Upper lobe of right lung (tissue), 1 donor: Measurements from ENCODE around the gene SDC3. TPM values are rescaled to one million over a fixed set of nuclear protein-coding genes. Genes with fewer than 3 reads are reported as not detected.

Source experiments
- ATAC-seq: fragments of 200-7000 bp; cut with Tn5 transposase; one replicate; pipeline ENCODE4 v1.9.1; 2020; ENCODE audit warnings: mild to moderate bottlenecking, moderate library complexity
- DNase-seq: peaks from one replicate; pipeline ENCODE4 v3.0.0-alpha.2; 2020
- H3K27ac ChIP-seq: fragments of 200-600 bp; one replicate; pipeline ENCODE4 v1.8.0; 2022
- H3K27me3 ChIP-seq: fragments of 200-600 bp; one replicate; pipeline ENCODE4 v1.8.0; 2022; ENCODE audit warnings: mild to moderate bottlenecking
- H3K36me3 ChIP-seq: fragments of 200-600 bp; one replicate; pipeline ENCODE4 v1.8.0; 2022
- H3K4me1 ChIP-seq: fragments of 200-600 bp; one replicate; pipeline ENCODE4 v1.8.0; 2022
- H3K4me3 ChIP-seq: fragments of 200-600 bp; one replicate; pipeline ENCODE4 v1.8.0; 2022; ENCODE audit warnings: mild to moderate bottlenecking
- H3K9me3 ChIP-seq: fragments of 200-600 bp; one replicate; pipeline ENCODE4 v1.8.0; 2022
- intact Hi-C: fragments of 100-400 bp; cut with DNase I; formaldehyde crosslinking; loops from one replicate; pipeline ENCODE4 v1.11.0; 2022
- total RNA-seq: library from RNA; stranded (reverse); fragmentation: NEBNext Ultra II Directional; extraction: Animal tissue kit (Norgen Biotek cat#: 25700); gene quantifications from one replicate; pipeline ENCODE4 v1.2.1, GENCODE V29; 2021
- TF ChIP-seq, protein P1 (sequence below): fragments of 200-600 bp; IDR thresholded peaks from one replicate; pipeline ENCODE4 v1.8.0; 2022; ENCODE audit warnings: antibody characterized with exemption
- donor health status: DM: no; HTN: yes; CAD: no; lungs with severe emphysema.

SDC3 gene
- total RNA-seq, 1 donor from 2014 or later, result 39.4 TPM

DNA sequence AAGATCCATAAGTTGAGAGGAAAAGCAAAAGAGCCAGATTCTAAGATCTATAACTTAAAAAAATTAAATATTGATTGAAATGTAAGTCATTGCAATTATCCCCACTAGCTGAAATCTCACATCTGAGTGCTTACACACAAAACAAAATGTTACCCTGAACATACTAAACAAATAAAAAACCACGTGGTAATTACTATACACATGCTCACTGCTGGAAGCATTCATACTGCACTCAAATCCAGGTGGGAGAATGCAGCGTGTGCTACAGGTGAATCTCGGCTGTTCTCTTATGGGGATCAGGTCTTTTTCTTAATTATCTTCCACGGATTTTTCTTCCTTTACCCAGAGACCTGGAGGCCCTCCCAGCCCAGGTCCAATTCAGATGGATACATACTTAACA, 74.3 kb downstream of the SDC3 start:
- H3K27me3 ChIP-seq, result no peaks in the 10 kb centered on the region
- ATAC-seq (no peak), DNase-seq (no peak)
- no peaks in the 10 kb centered on the region for H3K36me3 ChIP-seq
- H3K9me3 ChIP-seq, result no peaks in the 10 kb centered on the region
- intact Hi-C loops, result no loop called here
- no peak overlapping the region for H3K27ac ChIP-seq
- H3K4me3 ChIP-seq, result no peak overlapping the region
- TF ChIP-seq, protein P1, sequence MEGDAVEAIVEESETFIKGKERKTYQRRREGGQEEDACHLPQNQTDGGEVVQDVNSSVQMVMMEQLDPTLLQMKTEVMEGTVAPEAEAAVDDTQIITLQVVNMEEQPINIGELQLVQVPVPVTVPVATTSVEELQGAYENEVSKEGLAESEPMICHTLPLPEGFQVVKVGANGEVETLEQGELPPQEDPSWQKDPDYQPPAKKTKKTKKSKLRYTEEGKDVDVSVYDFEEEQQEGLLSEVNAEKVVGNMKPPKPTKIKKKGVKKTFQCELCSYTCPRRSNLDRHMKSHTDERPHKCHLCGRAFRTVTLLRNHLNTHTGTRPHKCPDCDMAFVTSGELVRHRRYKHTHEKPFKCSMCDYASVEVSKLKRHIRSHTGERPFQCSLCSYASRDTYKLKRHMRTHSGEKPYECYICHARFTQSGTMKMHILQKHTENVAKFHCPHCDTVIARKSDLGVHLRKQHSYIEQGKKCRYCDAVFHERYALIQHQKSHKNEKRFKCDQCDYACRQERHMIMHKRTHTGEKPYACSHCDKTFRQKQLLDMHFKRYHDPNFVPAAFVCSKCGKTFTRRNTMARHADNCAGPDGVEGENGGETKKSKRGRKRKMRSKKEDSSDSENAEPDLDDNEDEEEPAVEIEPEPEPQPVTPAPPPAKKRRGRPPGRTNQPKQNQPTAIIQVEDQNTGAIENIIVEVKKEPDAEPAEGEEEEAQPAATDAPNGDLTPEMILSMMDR, result no peak
- no peaks in the 10 kb centered on the region for H3K4me1 ChIP-seq

DNA sequence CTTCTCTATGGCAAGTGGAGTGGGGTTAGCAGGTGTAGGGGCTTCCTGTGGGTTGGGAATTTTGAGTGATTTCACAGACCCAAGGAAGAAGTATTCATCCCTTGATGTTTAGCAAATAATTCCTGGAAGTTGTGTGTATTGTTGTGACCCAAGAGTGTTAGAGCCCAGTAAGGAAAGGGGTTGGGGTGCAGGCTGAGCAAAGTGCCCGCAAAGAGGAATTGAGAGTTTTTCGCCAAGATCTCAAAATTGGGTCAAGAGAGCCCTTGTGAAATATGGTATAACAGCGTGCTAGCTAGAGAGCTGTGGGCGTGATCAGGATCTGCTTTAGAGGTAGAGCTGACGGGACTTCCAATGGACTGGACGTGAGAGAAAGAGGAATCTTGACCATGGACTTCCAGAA, 78.0 kb downstream of the SDC3 start:
- no peaks in the 10 kb centered on the region for H3K4me1 ChIP-seq
- no peaks in the 10 kb centered on the region for H3K36me3 ChIP-seq
- TF ChIP-seq, protein P1, result no peak
- no peaks in the 10 kb centered on the region for H3K9me3 ChIP-seq
- ATAC-seq (peak; percentile 94), DNase-seq (no peak)
- intact Hi-C loops, result no loop called here
- no peak overlapping the region for H3K27ac ChIP-seq
- H3K4me3 ChIP-seq, result no peak overlapping the region
- no peaks in the 10 kb centered on the region for H3K27me3 ChIP-seq

DNA sequence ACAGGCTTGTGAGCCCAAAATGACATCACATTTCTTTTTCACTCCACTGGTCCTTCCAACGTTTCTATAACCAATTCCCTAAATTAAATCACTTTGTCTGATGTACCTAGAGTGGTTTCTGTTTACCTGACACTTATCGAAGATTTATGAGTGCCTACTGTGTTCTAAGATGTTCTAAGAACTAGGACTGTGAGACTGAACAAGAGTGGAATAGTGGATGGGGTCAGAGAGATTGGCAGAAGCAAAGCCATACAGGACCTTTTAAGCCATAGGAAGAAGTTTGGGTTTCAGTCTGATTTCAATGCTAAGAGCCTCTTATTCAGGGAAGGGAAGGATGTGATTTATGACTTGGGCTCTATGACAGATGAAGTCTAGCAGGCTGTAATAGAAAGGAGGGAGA, 78.7 kb downstream of the SDC3 start:
- H3K36me3 ChIP-seq, result no peaks in the 10 kb centered on the region
- no peak overlapping the region for H3K4me3 ChIP-seq
- DNase-seq (no peak), ATAC-seq (no peak)
- H3K9me3 ChIP-seq, result no peaks in the 10 kb centered on the region
- H3K27me3 ChIP-seq, result no peaks in the 10 kb centered on the region
- intact Hi-C loops, result no loop called here
- no peaks in the 10 kb centered on the region for H3K4me1 ChIP-seq
- TF ChIP-seq, protein P1, result no peak
- H3K27ac ChIP-seq, result no peak overlapping the region

DNA sequence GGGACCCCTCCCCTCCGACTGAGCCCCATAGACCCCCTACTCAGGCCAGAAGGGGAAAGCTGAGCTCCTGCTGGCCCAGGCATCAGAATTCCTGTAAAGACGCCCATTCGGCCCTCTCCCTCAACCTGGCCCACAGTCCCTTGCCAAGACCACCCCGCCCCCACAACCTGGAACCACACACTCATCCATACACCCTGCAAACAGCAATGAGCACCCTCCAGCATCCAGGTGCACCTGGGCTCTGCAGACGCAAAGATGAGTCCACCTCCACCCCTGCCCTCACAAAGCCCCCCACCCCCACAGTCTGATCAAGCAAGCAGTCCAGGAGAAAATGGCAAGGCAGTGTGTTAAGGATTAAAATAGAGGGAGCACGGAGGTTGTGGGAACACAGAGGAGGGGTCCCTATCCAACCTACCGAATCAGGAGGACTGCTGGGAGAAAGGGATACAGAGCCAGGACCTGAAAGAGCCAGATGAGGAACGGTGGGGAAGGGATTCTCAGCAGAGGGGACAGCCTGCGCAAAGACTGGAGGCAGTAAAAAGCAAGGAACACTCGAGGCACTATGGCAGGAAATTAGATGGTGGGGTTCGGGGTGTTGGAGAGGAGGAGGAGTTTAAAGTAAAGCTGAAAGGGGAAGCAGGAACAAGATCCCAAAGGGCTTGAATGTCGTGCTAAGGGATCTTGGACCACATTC, 83.7 kb downstream of the SDC3 start:
- Histone ChIP-seq H3K9me3 (no peaks in the 10 kb centered on the region), H3K27me3 (no peaks in the 10 kb centered on the region), H3K4me3 (no peak overlapping the region), H3K4me1 (peaks cover 11% of the 10 kb centered on the region), H3K27ac (no peak overlapping the region), H3K36me3 (no peaks in the 10 kb centered on the region)
- DNase-seq, result no peak
- ATAC-seq, result no peak
- TF ChIP-seq, protein P1, result no peak
- intact Hi-C loops, result no loop called here

DNA sequence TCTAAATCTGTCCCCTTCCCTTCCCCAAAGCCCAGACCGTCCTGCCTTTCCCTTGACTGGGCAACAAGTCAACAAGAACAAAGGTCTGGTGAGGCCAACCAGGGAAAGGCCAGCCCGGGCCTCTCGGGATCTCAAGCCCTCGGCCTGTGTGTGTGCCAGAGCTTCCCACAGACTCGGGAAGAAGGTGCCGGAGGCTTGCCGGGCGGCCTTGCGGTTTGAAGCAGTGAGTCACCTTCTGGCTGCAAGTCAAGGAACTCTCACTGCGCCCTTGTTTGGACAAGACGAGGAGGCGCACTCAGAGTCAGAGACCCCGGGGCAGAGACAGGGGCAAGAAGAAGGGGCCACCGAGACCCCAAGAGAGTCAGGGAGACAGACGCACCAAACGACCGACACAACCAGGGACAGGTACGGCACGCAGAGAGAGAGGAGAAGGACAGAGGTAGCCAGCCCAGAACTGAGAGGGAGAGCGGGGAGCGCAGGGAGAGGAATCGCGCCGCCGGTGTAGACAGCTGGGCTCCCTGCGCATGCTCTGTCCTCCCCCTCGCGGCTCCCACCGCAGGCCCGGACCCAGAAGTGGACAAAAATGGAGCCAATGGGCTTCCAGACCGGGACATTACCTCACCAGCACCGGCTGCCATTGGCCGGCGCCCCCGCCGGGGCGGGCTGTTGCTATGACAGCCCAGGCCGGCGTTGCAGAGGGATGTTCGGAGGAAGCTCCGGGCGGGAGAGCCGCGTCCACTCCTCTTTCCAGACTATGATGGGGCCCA, 84.4 kb downstream of the SDC3 start:
- peak; percentile 95 for ATAC-seq
- Histone ChIP-seq H3K36me3 (no peaks in the 10 kb centered on the region), H3K27me3 (no peaks in the 10 kb centered on the region), H3K9me3 (no peaks in the 10 kb centered on the region), H3K4me1 (peaks cover 11% of the 10 kb centered on the region), H3K4me3 (peak overlapping the region; percentile 36), H3K27ac (peak overlapping the region; percentile 89)
- TF ChIP-seq, protein P1, result no peak
- peak; percentile 95 for DNase-seq
- intact Hi-C loops, result no loop called here
